ENCODE results near the gene C17orf75.
A peak's percentile ranks its signal among the peaks of the same experiment; 100 is the strongest.
"Not testable (repeated sequence)": the region's sequence is repeated elsewhere in the genome, so short reads cannot be mapped to it uniquely, and the experiment has no call there.

C17orf75 gene

GRCh38 chr17:32342603-32343325 lies 791 bp upstream of the C17orf75 start:
- DNase-seq = no peak

- peak; percentile 25 for DNase-seq
Measured at GRCh38 chr17:32341141-32341856, 674 bp downstream of the C17orf75 start.

- DNase-seq = peak; percentile 78
Measured at GRCh38 chr17:32335687-32336086, 6.3 kb downstream of the C17orf75 start.

GRCh38 chr17:32335046-32335445 lies 6.9 kb downstream of the C17orf75 start:
- no peak for DNase-seq

GRCh38 chr17:32333187-32333586 lies 8.8 kb downstream of the C17orf75 start:
- DNase-seq = no peak

GRCh38 chr17:32331243-32332040 lies 10.5 kb downstream of the C17orf75 start:
- DNase-seq = peak; percentile 43

GRCh38 chr17:32330147-32330546 lies 11.8 kb downstream of the C17orf75 start:
- DNase-seq = no peak

- DNase-seq = no peak
Measured at GRCh38 chr17:32327911-32328310, 14.1 kb downstream of the C17orf75 start.

GRCh38 chr17:32323811-32324491 lies 18.0 kb downstream of the C17orf75 start:
- no peak for DNase-seq

GRCh38 chr17:32323046-32323445 lies 18.9 kb downstream of the C17orf75 start:
- DNase-seq = no peak

- DNase-seq = no peak
Measured at GRCh38 chr17:32320847-32321246, 21.1 kb downstream of the C17orf75 start.

GRCh38 chr17:32320080-32320479 lies 21.9 kb downstream of the C17orf75 start:
- DNase-seq = not testable (repeated sequence)

GRCh38 chr17:32319548-32319905 lies 22.4 kb downstream of the C17orf75 start:
- DNase-seq = peak; percentile 48

GRCh38 chr17:32318071-32318470 lies 23.9 kb downstream of the C17orf75 start:
- no peak for DNase-seq

GRCh38 chr17:32317353-32317752 lies 24.6 kb downstream of the C17orf75 start:
- DNase-seq = no peak

GRCh38 chr17:32316653-32317052 lies 25.3 kb downstream of the C17orf75 start:
- not testable (repeated sequence) for DNase-seq

- DNase-seq = no peak
Measured at GRCh38 chr17:32315171-32315570, 26.8 kb downstream of the C17orf75 start.

GRCh38 chr17:32314636-32315035 lies 27.3 kb downstream of the C17orf75 start:
- no peak for DNase-seq

- no peak for DNase-seq
Measured at GRCh38 chr17:32311028-32311536, 30.9 kb downstream of the C17orf75 start.

- DNase-seq = no peak
Measured at GRCh38 chr17:32307658-32308057, 34.3 kb downstream of the C17orf75 start.

GRCh38 chr17:32305049-32305448 lies 36.9 kb downstream of the C17orf75 start:
- no peak for DNase-seq

- no peak for DNase-seq
Measured at GRCh38 chr17:32303781-32304288, 38.1 kb downstream of the C17orf75 start.
